Spleen (tissue), 11 donors: ENCODE data around the gene PKMYT1. TPM values are rescaled to one million over a fixed set of nuclear protein-coding genes. Genes with fewer than 3 reads are reported as not detected.

Source experiments
- polyA plus RNA-seq, 3 donors: library from polyadenylated mRNA; stranded (reverse); fragments of 200-250 nt; gene quantifications; one replicate each; pipeline ENCODE4 v1.2.1, GENCODE V29; 2013
- small RNA-seq, 4 donors: library from RNA; depleted of rRNA; stranded (forward); fragments of <200 nt; gene quantifications; one replicate each; pipeline ENCODE3, GENCODE V24; 2016
- total RNA-seq, 7 donors: library from RNA; depleted of rRNA in 3 of 7; stranded (reverse); fragments of >200 nt in 3 of 7; fragmentation: NEBNext Ultra II Directional in 4 of 7; extraction: Animal tissue kit (Norgen Biotek cat#: 25700) in 4 of 7; gene quantifications; one replicate each; pipeline versions ENCODE4 v1.1.0 to v1.2.1, GENCODE V29; 2016 to 2021
- donor health status: healthy with polysubstance abuse.
- donor health status: DM: no; HTN: no; CAD: no; lungs with moderate emphysema.
- donor health status: DM: no; HTN: no; CAD: no.
- donor health status: Bipolar disorder and iron deficiency.
- donor health status: healthy.
- donor health status: DM: no; HTN: no; CAD: no.
- donor health status: DM: yes; HTN: yes; CAD: no.

Gene PKMYT1
- total and polyA plus RNA-seq, 10 donors: 3.3 to 11.3 (median 6.2) TPM

Small RNAs within 50 kb of the gene (small RNA-seq; reads per million reads assigned to genes)
- 0 reads per million in 4 donors for gene LINC00514

Other genes with a start within 250 kb of the PKMYT1 start
- 100 to 1,000 TPM; 590 to 922 (median 875) TPM for gene SRRM2, start 227.8 kb downstream of the PKMYT1 start, total RNA-seq
- gene SRRM2, start 227.8 kb downstream of the PKMYT1 start, polyA plus RNA-seq: 1,000 to 10,000 TPM in 1 of 3 donors, 100 to 1,000 TPM in 2; 239 to 1,169 (median 672) TPM
- 100 to 1,000 TPM; 128 to 467 (median 134) TPM for gene ELOB, start 203.2 kb downstream of the PKMYT1 start, total RNA-seq
- gene ELOB, start 203.2 kb downstream of the PKMYT1 start, polyA plus RNA-seq: 100 to 1,000 TPM; 233 to 378 (median 247) TPM
- under 1 TPM in 2 of 7 donors, not detected in 5; 0.32 to 0.67 TPM for gene PRSS33, start 192.9 kb downstream of the PKMYT1 start, total RNA-seq
- gene PRSS33, start 192.9 kb downstream of the PKMYT1 start, polyA plus RNA-seq: under 1 TPM in 1 of 3 donors, not detected in 2; 0.03 TPM
- gene PRSS41, start 182.0 kb downstream of the PKMYT1 start, total RNA-seq: not detected
- not detected for gene PRSS41, start 182.0 kb downstream of the PKMYT1 start, polyA plus RNA-seq
- 1 to 10 TPM in 6 of 7 donors, under 1 TPM in 1; 0.81 to 4.9 (median 1.5) TPM for gene PRSS21, start 163.2 kb downstream of the PKMYT1 start, total RNA-seq
- gene PRSS21, start 163.2 kb downstream of the PKMYT1 start, polyA plus RNA-seq: 1 to 10 TPM in 2 of 3 donors, under 1 TPM in 1; 0.49 to 3.4 (median 1.8) TPM
- gene ZG16B, start 150.1 kb downstream of the PKMYT1 start, total RNA-seq: 1 to 10 TPM in 5 of 7 donors, under 1 TPM in 1, not detected in 1; 0.79 to 3.8 (median 1.5) TPM
- gene ZG16B, start 150.1 kb downstream of the PKMYT1 start, polyA plus RNA-seq: 1 to 10 TPM in 2 of 3 donors, under 1 TPM in 1; 0.73 to 1.6 (median 1.5) TPM
- under 1 TPM in 1 of 7 donors, not detected in 6; 0.60 TPM for gene PRSS22, start 122.3 kb downstream of the PKMYT1 start, total RNA-seq
- under 1 TPM in 2 of 3 donors, not detected in 1; 0.19 to 0.33 TPM for gene PRSS22, start 122.3 kb downstream of the PKMYT1 start, polyA plus RNA-seq
- gene FLYWCH2, start 97.2 kb downstream of the PKMYT1 start, total RNA-seq: 10 to 100 TPM; 27.5 to 98.6 (median 48.4) TPM
- 10 to 100 TPM; 31.6 to 62.6 (median 49.5) TPM for gene FLYWCH2, start 97.2 kb downstream of the PKMYT1 start, polyA plus RNA-seq
- gene FLYWCH1, start 68.5 kb downstream of the PKMYT1 start, total RNA-seq: 10 to 100 TPM; 34.8 to 79.3 (median 57.0) TPM
- 10 to 100 TPM; 14.0 to 47.0 (median 43.9) TPM for gene FLYWCH1, start 68.5 kb downstream of the PKMYT1 start, polyA plus RNA-seq
- 1 to 10 TPM in 1 of 7 donors, under 1 TPM in 1, not detected in 5; 0.40 to 1.0 TPM for gene KREMEN2, start 16.2 kb downstream of the PKMYT1 start, total RNA-seq
- gene KREMEN2, start 16.2 kb downstream of the PKMYT1 start, polyA plus RNA-seq: 1 to 10 TPM in 1 of 3 donors, under 1 TPM in 2; 0.41 to 1.2 (median 0.42) TPM
- gene PAQR4, start 11.1 kb downstream of the PKMYT1 start, total RNA-seq: 1 to 10 TPM; 3.3 to 9.0 (median 6.4) TPM
- gene PAQR4, start 11.1 kb downstream of the PKMYT1 start, polyA plus RNA-seq: 1 to 10 TPM; 2.1 to 7.1 (median 6.3) TPM
- 1 to 10 TPM in 2 of 7 donors, under 1 TPM in 5; 0.24 to 1.7 (median 0.56) TPM for gene CLDN9, start 32.5 kb upstream of the PKMYT1 start, total RNA-seq
- under 1 TPM; 0.06 to 0.37 (median 0.16) TPM for gene CLDN9, start 32.5 kb upstream of the PKMYT1 start, polyA plus RNA-seq
- not detected for gene CLDN6, start 37.7 kb upstream of the PKMYT1 start, total RNA-seq
- not detected for gene CLDN6, start 37.7 kb upstream of the PKMYT1 start, polyA plus RNA-seq
- gene TNFRSF12A, start 39.9 kb upstream of the PKMYT1 start, total RNA-seq: 10 to 100 TPM in 3 of 7 donors, 1 to 10 TPM in 4; 2.0 to 26.1 (median 7.5) TPM
- gene TNFRSF12A, start 39.9 kb upstream of the PKMYT1 start, polyA plus RNA-seq: 10 to 100 TPM in 1 of 3 donors, 1 to 10 TPM in 2; 7.7 to 16.5 (median 8.3) TPM
- gene HCFC1R1, start 43.5 kb upstream of the PKMYT1 start, total RNA-seq: 10 to 100 TPM; 15.5 to 30.8 (median 21.6) TPM
- gene HCFC1R1, start 43.5 kb upstream of the PKMYT1 start, polyA plus RNA-seq: 10 to 100 TPM; 60.5 to 74.5 (median 62.8) TPM
- 10 to 100 TPM; 19.3 to 30.4 (median 26.3) TPM for gene THOC6, start 43.6 kb upstream of the PKMYT1 start, total RNA-seq
- 10 to 100 TPM; 40.7 to 57.2 (median 41.0) TPM for gene THOC6, start 43.6 kb upstream of the PKMYT1 start, polyA plus RNA-seq
- gene BICDL2, start 56.5 kb upstream of the PKMYT1 start, total RNA-seq: under 1 TPM in 4 of 7 donors, not detected in 3; 0.30 to 0.77 (median 0.32) TPM
- under 1 TPM; 0.03 to 0.22 (median 0.15) TPM for gene BICDL2, start 56.5 kb upstream of the PKMYT1 start, polyA plus RNA-seq
- 100 to 1,000 TPM in 4 of 7 donors, 10 to 100 TPM in 3; 24.3 to 282 (median 113) TPM for gene MMP25, start 66.1 kb upstream of the PKMYT1 start, total RNA-seq
- gene MMP25, start 66.1 kb upstream of the PKMYT1 start, polyA plus RNA-seq: 10 to 100 TPM in 2 of 3 donors, 1 to 10 TPM in 1; 2.7 to 45.0 (median 41.9) TPM
- gene IL32, start 85.2 kb upstream of the PKMYT1 start, total RNA-seq: 100 to 1,000 TPM; 171 to 414 (median 309) TPM
- gene IL32, start 85.2 kb upstream of the PKMYT1 start, polyA plus RNA-seq: 100 to 1,000 TPM; 256 to 624 (median 277) TPM
- gene ZSCAN10, start 118.8 kb upstream of the PKMYT1 start, total RNA-seq: under 1 TPM in 1 of 7 donors, not detected in 6; 0.85 TPM
- gene ZSCAN10, start 118.8 kb upstream of the PKMYT1 start, polyA plus RNA-seq: under 1 TPM in 2 of 3 donors, not detected in 1; 0.02 to 0.06 TPM
- gene ZNF205, start 132.1 kb upstream of the PKMYT1 start, total RNA-seq: 10 to 100 TPM in 1 of 7 donors, 1 to 10 TPM in 6; 4.1 to 10.4 (median 5.3) TPM
- 10 to 100 TPM in 1 of 3 donors, 1 to 10 TPM in 2; 3.5 to 14.2 (median 6.9) TPM for gene ZNF205, start 132.1 kb upstream of the PKMYT1 start, polyA plus RNA-seq
- gene ZNF213, start 154.6 kb upstream of the PKMYT1 start, total RNA-seq: 10 to 100 TPM in 1 of 7 donors, 1 to 10 TPM in 6; 6.8 to 11.4 (median 7.9) TPM
- 1 to 10 TPM; 2.4 to 5.9 (median 2.9) TPM for gene ZNF213, start 154.6 kb upstream of the PKMYT1 start, polyA plus RNA-seq
- not detected for gene OR1F1, start 207.8 kb upstream of the PKMYT1 start, total RNA-seq
- gene OR1F1, start 207.8 kb upstream of the PKMYT1 start, polyA plus RNA-seq: not detected